AG09319 (cell line): ENCODE data around the gene SNRK.

Experiments
- DNase-seq: peaks from one replicate; pipeline ENCODE4 v3.0.0-alpha.2; 2010; ENCODE audit warnings: low read depth; ENCODE audit errors: extremely low read depth
- TF ChIP-seq, protein P1 (sequence below): IDR thresholded peaks from 2 replicates; pipeline ENCODE4 v1.5.1; 2011; ENCODE audit warnings: low read depth, mild to moderate bottlenecking, inconsistent platforms, low read length, moderate library complexity

SNRK gene

DNA sequence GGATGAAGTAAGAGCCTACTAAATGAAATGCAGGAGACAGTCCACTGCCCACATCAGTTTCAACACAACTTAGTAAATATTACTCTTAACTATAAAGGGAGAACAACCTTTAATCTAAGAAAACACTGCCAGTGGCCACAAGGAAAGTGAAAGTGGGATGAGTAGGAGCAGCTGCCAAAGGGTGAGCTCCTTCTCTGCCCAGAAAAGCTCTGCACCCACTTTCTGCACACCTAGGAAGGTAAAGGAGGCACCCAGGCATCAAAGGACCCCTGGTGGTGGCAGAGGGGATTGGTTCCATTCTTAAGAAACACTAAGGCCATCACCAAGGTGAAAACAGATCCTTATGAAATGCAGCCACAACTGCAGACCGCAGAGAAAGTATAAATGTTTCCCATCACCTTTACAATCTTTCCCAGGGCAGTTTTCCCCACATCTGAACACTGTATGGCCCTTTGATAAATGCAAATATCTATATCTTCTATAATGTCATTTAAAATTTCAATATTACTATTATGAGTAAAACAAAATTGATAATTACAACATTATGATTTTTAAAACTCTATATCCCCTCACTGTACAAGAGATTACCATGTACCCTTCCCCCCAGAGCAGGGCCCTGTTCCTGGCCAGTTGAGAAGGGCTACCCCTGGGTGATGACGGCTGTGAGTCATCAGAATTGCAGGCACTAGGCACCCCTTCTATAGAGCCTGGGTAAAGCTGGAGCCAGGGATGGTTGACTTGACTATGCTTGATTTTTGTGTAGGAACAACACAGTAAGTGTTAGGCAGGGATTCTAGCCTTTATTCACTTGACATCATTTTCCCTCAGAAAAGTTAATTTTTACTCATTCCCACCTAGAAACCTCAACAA lies 92.0 kb downstream of the SNRK start:
- DNase-seq, result no peak
- TF ChIP-seq, protein P1, sequence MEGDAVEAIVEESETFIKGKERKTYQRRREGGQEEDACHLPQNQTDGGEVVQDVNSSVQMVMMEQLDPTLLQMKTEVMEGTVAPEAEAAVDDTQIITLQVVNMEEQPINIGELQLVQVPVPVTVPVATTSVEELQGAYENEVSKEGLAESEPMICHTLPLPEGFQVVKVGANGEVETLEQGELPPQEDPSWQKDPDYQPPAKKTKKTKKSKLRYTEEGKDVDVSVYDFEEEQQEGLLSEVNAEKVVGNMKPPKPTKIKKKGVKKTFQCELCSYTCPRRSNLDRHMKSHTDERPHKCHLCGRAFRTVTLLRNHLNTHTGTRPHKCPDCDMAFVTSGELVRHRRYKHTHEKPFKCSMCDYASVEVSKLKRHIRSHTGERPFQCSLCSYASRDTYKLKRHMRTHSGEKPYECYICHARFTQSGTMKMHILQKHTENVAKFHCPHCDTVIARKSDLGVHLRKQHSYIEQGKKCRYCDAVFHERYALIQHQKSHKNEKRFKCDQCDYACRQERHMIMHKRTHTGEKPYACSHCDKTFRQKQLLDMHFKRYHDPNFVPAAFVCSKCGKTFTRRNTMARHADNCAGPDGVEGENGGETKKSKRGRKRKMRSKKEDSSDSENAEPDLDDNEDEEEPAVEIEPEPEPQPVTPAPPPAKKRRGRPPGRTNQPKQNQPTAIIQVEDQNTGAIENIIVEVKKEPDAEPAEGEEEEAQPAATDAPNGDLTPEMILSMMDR, result peak; percentile 50

DNA sequence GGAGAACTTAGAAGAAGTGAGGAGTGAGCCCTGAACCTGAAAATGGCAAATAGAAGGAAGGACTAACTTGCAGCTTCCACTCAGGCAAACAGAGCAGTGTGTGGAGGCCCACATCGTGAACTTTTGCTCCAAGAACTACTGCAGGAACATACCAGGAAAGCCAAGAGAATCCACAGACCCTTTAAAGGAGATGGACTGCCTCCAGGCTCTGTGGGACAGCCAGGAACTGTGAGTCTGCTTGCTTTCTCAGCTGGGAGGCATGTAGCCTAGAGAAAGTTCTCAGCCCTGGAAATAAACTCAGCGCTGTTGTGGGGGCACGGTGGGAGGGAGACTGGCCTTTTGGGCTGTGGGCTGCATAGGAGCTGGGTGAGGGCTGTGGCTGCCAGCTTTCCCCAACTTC lies 93.0 kb downstream of the SNRK start:
- peak; percentile 12 for DNase-seq

DNA sequence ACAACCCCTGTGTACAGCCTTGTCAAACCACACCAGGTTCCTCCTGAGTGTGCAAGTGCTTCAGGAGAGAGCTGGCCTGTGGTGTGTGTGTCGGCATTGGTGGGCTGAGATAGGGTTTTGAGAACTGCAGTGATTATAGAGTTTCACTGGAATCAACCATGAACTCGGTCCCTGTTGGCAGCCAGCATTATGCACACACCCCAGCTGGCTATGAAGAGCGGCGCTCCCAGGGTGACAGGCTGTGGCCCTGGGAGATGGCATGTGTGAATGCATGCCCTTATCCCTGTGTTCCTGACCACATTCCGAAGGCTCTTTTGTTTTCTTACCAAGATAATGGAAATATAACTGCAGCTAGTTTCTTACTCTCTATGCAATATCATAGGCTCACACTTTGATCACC lies 101.8 kb downstream of the SNRK start:
- DNase-seq, result no peak
- TF ChIP-seq, protein P1, result no peak

More for the DNA sequence above, 93.0 kb downstream of the SNRK start:
- TF ChIP-seq, protein P1, result no peak

GRCh38 chr3:43388915-43389314 lies 102.6 kb downstream of the SNRK start:
- no peak for DNase-seq
- TF ChIP-seq, protein P1, result no peak

- TF ChIP-seq, protein P1, result no peak
- DNase-seq, result no peak
Observed at GRCh38 chr3:43389388-43390254, 103.3 kb downstream of the SNRK start.

DNA sequence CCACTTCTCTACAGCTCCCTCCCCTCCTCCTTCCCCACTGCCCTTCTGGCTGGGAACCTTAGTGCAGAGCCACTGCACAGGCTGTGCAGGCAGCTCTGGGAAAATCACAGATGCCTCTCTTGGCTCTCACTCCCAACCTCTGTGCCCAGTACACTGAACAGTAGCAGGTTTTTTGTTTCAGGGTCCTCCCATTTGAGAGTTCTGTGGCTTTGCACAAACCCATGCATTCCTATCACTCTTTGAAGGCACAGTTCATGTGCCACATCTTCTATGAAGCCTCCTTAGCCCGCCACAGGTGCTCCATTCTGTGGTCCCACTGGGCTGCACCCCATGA lies 103.9 kb downstream of the SNRK start:
- no peak for DNase-seq
- TF ChIP-seq, protein P1, result no peak

- TF ChIP-seq, protein P1, result no peak
- no peak for DNase-seq
Observed at GRCh38 chr3:43391621-43392020, 105.3 kb downstream of the SNRK start.
